Kidney epithelial cell (primary cell): ENCODE data around the gene MARS1. TPM values are rescaled to one million over a fixed set of nuclear protein-coding genes. Genes with fewer than 3 reads are reported as not detected.
"Not testable (repeated sequence)": the region's sequence is repeated elsewhere in the genome, so short reads cannot be mapped to it uniquely, and the experiment has no call there.

ENCODE experiments used
- DNase-seq: peaks from one replicate; pipeline ENCODE4 v3.0.0-alpha.2; 2010; ENCODE audit warnings: low read depth
- H3K27me3 ChIP-seq: 2 replicates; pipeline ENCODE4 v1.6.0; 2011; ENCODE audit warnings: low read length; ENCODE audit not compliant: control insufficient read depth, insufficient read depth
- H3K36me3 ChIP-seq: 2 replicates; pipeline ENCODE4 v1.5.1; 2011; ENCODE audit warnings: low read length; ENCODE audit not compliant: control insufficient read depth, insufficient read depth
- H3K4me3 ChIP-seq: 2 replicates; pipeline ENCODE4 v1.5.1; 2011; ENCODE audit warnings: low read depth, mild to moderate bottlenecking, control low read depth, low read length
- CTCF ChIP-seq: IDR thresholded peaks from 2 replicates; pipeline ENCODE4 v1.5.1; 2011; ENCODE audit warnings: mild to moderate bottlenecking, moderate library complexity, low read length, control low read depth, inconsistent platforms; ENCODE audit not compliant: insufficient read depth, poor library complexity, severe bottlenecking
- total RNA-seq: library from RNA; depleted of rRNA; stranded (reverse); fragments of >200 nt; gene quantifications from 2 replicates; pipeline ENCODE4 v1.2.3, GENCODE V29; 2015

Gene MARS1
- total RNA-seq, 1 donor from 2014 or later, result 268 TPM

DNA sequence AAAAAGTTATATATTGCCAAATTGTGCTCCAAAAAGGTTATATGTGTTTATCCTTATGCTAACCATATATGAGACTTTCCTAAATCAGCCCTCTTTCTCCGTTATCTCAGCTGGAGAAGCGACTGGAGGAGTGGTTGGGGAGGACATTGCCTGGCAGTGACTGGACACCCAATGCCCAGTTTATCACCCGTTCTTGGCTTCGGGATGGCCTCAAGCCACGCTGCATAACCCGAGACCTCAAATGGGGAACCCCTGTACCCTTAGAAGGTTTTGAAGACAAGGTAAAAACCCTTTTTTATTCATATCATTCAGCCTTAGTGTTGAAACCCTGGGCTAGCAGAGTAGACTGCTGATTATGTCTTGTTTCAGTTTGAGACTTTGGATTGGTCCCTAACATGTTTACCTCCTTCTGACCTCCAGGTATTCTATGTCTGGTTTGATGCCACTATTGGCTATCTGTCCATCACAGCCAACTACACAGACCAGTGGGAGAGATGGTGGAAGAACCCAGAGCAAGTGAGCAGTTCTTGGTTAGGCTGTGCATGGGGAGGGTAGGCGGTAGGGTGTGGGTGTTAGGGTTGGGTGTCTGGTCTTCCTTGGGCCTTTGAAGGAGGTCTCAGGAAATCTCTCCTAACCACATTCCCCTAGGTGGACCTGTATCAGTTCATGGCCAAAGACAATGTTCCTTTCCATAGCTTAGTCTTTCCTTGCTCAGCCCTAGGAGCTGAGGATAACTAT is 23.9 kb downstream of the MARS1 start:
- Histone ChIP-seq H3K36me3 (peaks cover 1% of the 10 kb centered on the region), H3K27me3 (no peaks in the 10 kb centered on the region), H3K4me3 (no peak overlapping the region)
- DNase-seq, result no peak
- no peak for TF ChIP-seq CTCF

GRCh38 chr12:57512665-57513064 is 24.8 kb downstream of the MARS1 start:
- no peak for DNase-seq
- Histone ChIP-seq H3K27me3 (no peaks in the 10 kb centered on the region), H3K36me3 (peaks cover 3% of the 10 kb centered on the region), H3K4me3 (no peak overlapping the region)
- no peak for TF ChIP-seq CTCF

GRCh38 chr12:57513266-57513665 is 25.4 kb downstream of the MARS1 start:
- H3K27me3 ChIP-seq, result no peaks in the 10 kb centered on the region
- H3K4me3 ChIP-seq, result no peak overlapping the region
- no peak for DNase-seq
- no peak for TF ChIP-seq CTCF
- peaks cover 3% of the 10 kb centered on the region for H3K36me3 ChIP-seq

DNA sequence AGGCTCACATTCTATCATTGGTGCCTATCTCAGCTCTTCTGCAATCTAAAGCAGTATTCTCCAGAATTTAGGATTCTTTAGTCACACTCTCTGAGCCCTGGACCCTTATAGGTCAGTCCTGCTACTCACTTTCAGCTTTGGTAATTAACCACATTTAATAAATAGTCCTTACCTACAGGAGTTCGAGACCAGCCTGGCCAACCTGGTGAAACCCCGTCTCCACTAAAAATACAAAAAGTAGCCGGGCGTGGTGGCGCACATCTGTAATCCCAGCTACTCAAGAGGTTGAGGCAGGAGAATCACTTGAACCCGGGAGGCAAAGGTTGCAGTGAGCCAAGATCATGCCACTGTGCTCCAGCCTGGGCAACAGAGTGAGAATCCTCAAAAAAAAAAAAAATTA is 25.8 kb downstream of the MARS1 start:
- H3K27me3 ChIP-seq, H3K4me3 ChIP-seq, H3K36me3 ChIP-seq, DNase-seq: not testable (repeated sequence)

GRCh38 chr12:57514246-57514645 is 26.4 kb downstream of the MARS1 start:
- not testable (repeated sequence) for H3K36me3 ChIP-seq, DNase-seq, H3K4me3 ChIP-seq

GRCh38 chr12:57514720-57515407 is 27.0 kb downstream of the MARS1 start:
- DNase-seq, result no peak
- TF ChIP-seq CTCF, result no peak
- peaks cover 3% of the 10 kb centered on the region for H3K36me3 ChIP-seq

More at GRCh38 chr12:57514246-57514645, 26.4 kb downstream of the MARS1 start:
- H3K27me3 ChIP-seq, result not testable (repeated sequence)

More at GRCh38 chr12:57514720-57515407, 27.0 kb downstream of the MARS1 start:
- Histone ChIP-seq H3K27me3 (no peaks in the 10 kb centered on the region), H3K4me3 (no peak overlapping the region)
